ENCODE measurements around the gene SNTA1. TPM values are rescaled to one million over a fixed set of nuclear protein-coding genes. Genes with fewer than 3 reads are reported as not detected.
A peak's percentile ranks its signal among the peaks of the same experiment; 100 is the strongest.

The SNTA1 gene
- total RNA-seq, 4 donors from 2014 or later = 44.1 to 120 (median 95.6) TPM

GRCh38 chr20:33407251-33407650 lies 36.3 kb downstream of the SNTA1 start:
- Histone ChIP-seq H3K4me1 (peaks cover 0 to 7% (median 4%) of the 10 kb centered on the region in 4 donors), H3K4me3 (no peak overlapping the region), H3K27me3 (no peaks in the 10 kb centered on the region), H3K9me3 (no peaks in the 10 kb centered on the region), H3K27ac (no peak overlapping the region), H3K36me3 (peaks cover 0 to 62% (median 8%) of the 10 kb centered on the region in 3 donors)
- TF ChIP-seq CTCF (IDR thresholded peaks at IDR 0.05) (no peak), EP300 (IDR thresholded peaks at IDR 0.05) (no peak), POLR2A (IDR thresholded peaks at IDR 0.05) (no peak)
- 46 to 59% methylated on average over 1 of the region's 1 CpG for WGBS, 2 donors
- DNase-seq (ENCODE audit: low spot score in 2 of 2) = no peak

- H3K27me3 ChIP-seq = no peaks in the 10 kb centered on the region
- WGBS, 2 donors = 93% methylated on average over 2 of the region's 2 CpGs
These were observed 39.3 kb downstream of the SNTA1 start for GRCh38 chr20:33404281-33404680.

GRCh38 chr20:33401921-33402369 lies 41.6 kb downstream of the SNTA1 start:
- H3K4me1 ChIP-seq = peaks cover 0 to 51% (median 26%) of the 10 kb centered on the region in 4 donors
- TF ChIP-seq EP300 (IDR thresholded peaks at IDR 0.05) (no peak), CTCF (IDR thresholded peaks at IDR 0.05) (no peak)
- WGBS, 2 donors = 48 to 50% methylated on average over 8 of the region's 8 CpGs
- peak overlapping the region in 3 of 4 donors; percentile 70 to 83 (median 81) for H3K27ac ChIP-seq
- no peak for DNase-seq (ENCODE audit: low spot score in 2 of 2)
- no peaks in the 10 kb centered on the region for H3K9me3 ChIP-seq
- H3K36me3 ChIP-seq = peaks cover 0 to 14% (median 0%) of the 10 kb centered on the region in 3 donors
- H3K4me3 ChIP-seq = peak overlapping the region; percentile 85 to 97 (median 93)
- H3K27me3 ChIP-seq = no peaks in the 10 kb centered on the region

More at GRCh38 chr20:33404281-33404680, 39.3 kb downstream of the SNTA1 start:
- no peak for DNase-seq (ENCODE audit: low spot score in 2 of 2)
- TF ChIP-seq EP300 (IDR thresholded peaks at IDR 0.05) (no peak), POLR2A (IDR thresholded peaks at IDR 0.05) (no peak), CTCF (IDR thresholded peaks at IDR 0.05) (no peak)
- peaks cover 0 to 30% (median 24%) of the 10 kb centered on the region in 4 donors for H3K4me1 ChIP-seq
- H3K27ac ChIP-seq = no peak overlapping the region
- H3K4me3 ChIP-seq = no peak overlapping the region
- H3K36me3 ChIP-seq = peaks cover 0 to 36% (median 3%) of the 10 kb centered on the region in 3 donors
- H3K9me3 ChIP-seq = no peaks in the 10 kb centered on the region

GRCh38 chr20:33401184-33401920 lies 42.2 kb downstream of the SNTA1 start, which contains the start of gene CDK5RAP1:
Gene CDK5RAP1 (minus strand): TSS chr20:33401519. CDS start chr20:33397064, 4,455 bp downstream.
- Histone ChIP-seq H3K27ac (peak within 1 kb of the TSS; percentile 32 to 83 (median 76)), H3K36me3 (peaks cover 0 to 13% (median 0%) of the 10 kb centered on the region in 3 donors), H3K4me3 (peak within 1 kb of the TSS; percentile 85 to 97 (median 93)), H3K4me1 (peaks cover 0 to 53% (median 26%) of the 10 kb centered on the region in 4 donors), H3K27me3 (no peaks in the 10 kb centered on the region), H3K9me3 (no peaks in the 10 kb centered on the region)
- DNase-seq (ENCODE audit: low spot score in 2 of 2) = peak; percentile 72 to 84
- TF ChIP-seq POLR2A (IDR thresholded peaks at IDR 0.05) = peak in 1 of 2 donors; percentile 38
- TF ChIP-seq EP300 (IDR thresholded peaks at IDR 0.05) = peak; percentile 25 to 90
- no peak for TF ChIP-seq CTCF (IDR thresholded peaks at IDR 0.05)
- WGBS, 2 donors = 0 to 1% methylated on average over 41 to 43 of the region's 43 CpGs

GRCh38 chr20:33400812-33401183 lies 42.8 kb downstream of the SNTA1 start:
- DNase-seq (ENCODE audit: low spot score in 2 of 2) = no peak
- Histone ChIP-seq H3K36me3 (peaks cover 0 to 13% (median 0%) of the 10 kb centered on the region in 3 donors), H3K4me3 (peak overlapping the region; percentile 85 to 97 (median 93)), H3K4me1 (peaks cover 0 to 53% (median 26%) of the 10 kb centered on the region in 4 donors), H3K27me3 (no peaks in the 10 kb centered on the region), H3K27ac (peak overlapping the region; percentile 32 to 83 (median 76)), H3K9me3 (no peaks in the 10 kb centered on the region)
- WGBS, 2 donors = 0% methylated on average over 8 of the region's 8 CpGs
- TF ChIP-seq CTCF (IDR thresholded peaks at IDR 0.05) (no peak), EP300 (IDR thresholded peaks at IDR 0.05) (no peak), POLR2A (IDR thresholded peaks at IDR 0.05) (no peak)

Measured in tibial nerve (tissue), 4 donors.